Large intestine (tissue), 3 donors: ENCODE measurements around the gene CASP1. TPM values are rescaled to one million over a fixed set of nuclear protein-coding genes. Genes with fewer than 3 reads are reported as not detected.
A peak's percentile ranks its signal among the peaks of the same experiment; 100 is the strongest.

Experiments
- DNase-seq, 2 donors: peaks; one replicate each; pipeline versions ENCODE4 v3.0.0 to v3.0.0-alpha.2; 2013
- H3K27ac ChIP-seq: one replicate; pipeline ENCODE4 v1.5.1; 2013; ENCODE audit warnings: low read length
- H3K27me3 ChIP-seq: 2 replicates; pipeline ENCODE4 v1.6.1; 2013; ENCODE audit warnings: low read length; ENCODE audit not compliant: control insufficient read depth, insufficient read depth
- H3K36me3 ChIP-seq: 2 replicates; pipeline ENCODE4 v1.6.1; 2013; ENCODE audit warnings: low read length; ENCODE audit not compliant: control insufficient read depth, insufficient read depth
- H3K4me1 ChIP-seq: one replicate; pipeline ENCODE4 v1.6.1; 2013; ENCODE audit warnings: low read length; ENCODE audit not compliant: control insufficient read depth, insufficient read depth
- H3K4me3 ChIP-seq: one replicate; pipeline ENCODE4 v1.5.1; 2013; ENCODE audit warnings: low read length
- H3K9me3 ChIP-seq: one replicate; pipeline ENCODE4 v1.6.1; 2013; ENCODE audit warnings: mild to moderate bottlenecking, low read depth, low read length, moderate library complexity; ENCODE audit not compliant: control insufficient read depth
- WGBS: methylation state at CpG from one replicate; pipeline ENCODE4 v1.1.5; 2013; ENCODE audit warnings: low lambda C conversion rate; ENCODE audit not compliant: insufficient coverage; 5-methylcytosine and 5-hydroxymethylcytosine counted together
- polyA plus RNA-seq: library from polyadenylated mRNA; unstranded; fragments of 120-200 nt; gene quantifications from one replicate; pipeline ENCODE4 v1.2.1, GENCODE V29; 2013

CASP1 gene
- polyA plus RNA-seq, 1 donor = 135 TPM

DNA sequence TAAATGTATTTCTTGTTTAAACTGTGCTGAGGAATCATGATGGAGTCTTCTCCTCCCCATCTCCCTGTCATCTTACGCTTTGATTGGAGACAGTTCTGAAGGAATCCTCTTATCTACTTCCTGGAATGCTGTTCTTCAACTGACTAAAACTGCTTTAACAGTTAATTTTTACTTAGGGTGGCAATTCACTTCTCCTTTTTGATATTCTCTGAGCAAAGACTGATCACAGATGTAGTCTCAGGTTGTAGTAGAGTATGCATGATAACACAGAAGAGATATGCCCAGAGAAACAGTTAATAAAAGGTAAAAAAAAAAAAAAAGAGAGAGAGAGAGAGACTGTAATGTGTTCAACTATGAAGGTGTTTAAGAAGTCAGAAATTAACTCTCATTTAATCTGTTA, 10.6 kb downstream of the CASP1 start:
- Histone ChIP-seq H3K4me3 (no peak overlapping the region), H3K9me3 (no peaks in the 10 kb centered on the region), H3K4me1 (peaks cover 15% of the 10 kb centered on the region), H3K36me3 (peaks cover 17% of the 10 kb centered on the region), H3K27ac (peak overlapping the region; percentile 82), H3K27me3 (no peaks in the 10 kb centered on the region)
- whole genome bisulfite sequencing = no CpG with 5 or more reads among the region's 1 CpG
- DNase-seq = peak in 1 of 2 donors; percentile 34

DNA sequence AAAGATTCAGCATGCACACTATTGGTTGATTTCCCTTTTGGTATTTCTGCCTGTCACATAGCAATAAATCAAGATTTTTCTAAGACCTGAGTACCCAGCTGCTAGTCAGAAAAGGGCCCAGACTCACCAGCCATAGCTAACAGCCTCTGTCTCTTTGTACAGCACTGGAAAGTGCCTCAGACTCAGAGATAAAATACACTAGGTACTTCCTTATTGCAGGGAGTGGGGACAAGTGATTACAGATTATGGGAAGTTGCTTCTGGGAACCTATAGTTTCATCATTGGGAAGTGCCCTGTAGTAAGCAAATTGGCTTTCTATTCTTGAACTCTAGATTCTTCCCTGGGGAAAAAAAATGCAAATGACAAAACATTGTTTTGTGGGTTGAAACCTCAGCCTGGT, 11.9 kb downstream of the CASP1 start, which contains the start of gene CASP5:
Gene CASP5 (minus strand): TSS at position 166 of the 400 bp plus-strand sequence. CDS start 32 bp downstream, at position 134.
- Histone ChIP-seq H3K27me3 (no peaks in the 10 kb centered on the region), H3K4me1 (peaks cover 13% of the 10 kb centered on the region), H3K4me3 (no peak within 1 kb of the TSS), H3K36me3 (peaks cover 14% of the 10 kb centered on the region), H3K9me3 (no peaks in the 10 kb centered on the region), H3K27ac (peak within 1 kb of the TSS; percentile 82)
- DNase-seq = peak; percentile 68 to 88

GRCh38 chr11:105022527-105022926, 12.4 kb downstream of the CASP1 start:
- peak overlapping the region; percentile 82 for H3K27ac ChIP-seq
- H3K4me1 ChIP-seq = peaks cover 13% of the 10 kb centered on the region
- no peak for DNase-seq
- WGBS = 40% methylated on average over 1 of the region's 2 CpGs
- no peaks in the 10 kb centered on the region for H3K9me3 ChIP-seq
- peaks cover 14% of the 10 kb centered on the region for H3K36me3 ChIP-seq
- no peak overlapping the region for H3K4me3 ChIP-seq
- no peaks in the 10 kb centered on the region for H3K27me3 ChIP-seq

- Histone ChIP-seq H3K4me1 (no peaks in the 10 kb centered on the region), H3K36me3 (no peaks in the 10 kb centered on the region), H3K27me3 (no peaks in the 10 kb centered on the region), H3K9me3 (no peaks in the 10 kb centered on the region), H3K27ac (no peak overlapping the region), H3K4me3 (no peak overlapping the region)
- DNase-seq = no peak
These were observed 27.5 kb downstream of the CASP1 start for GRCh38 chr11:105007463-105007862.

DNA sequence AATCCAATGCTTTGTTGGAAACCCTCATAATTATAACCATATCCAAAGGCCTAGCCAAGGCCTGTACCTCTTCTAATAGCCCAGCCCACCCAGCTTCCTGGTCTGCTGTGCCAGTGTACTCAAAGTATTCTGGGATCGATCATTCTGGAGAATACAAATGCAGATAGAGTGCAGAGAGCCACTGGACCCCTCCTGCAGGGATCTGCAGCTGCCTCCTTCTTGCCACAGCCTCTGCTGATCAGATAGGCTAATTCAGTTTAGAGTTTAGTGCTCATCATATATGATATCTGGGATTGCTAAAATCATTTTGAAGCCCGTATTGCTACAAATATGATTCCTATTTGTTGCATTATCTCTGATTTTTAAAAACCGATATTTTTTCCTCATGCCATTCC, 29.5 kb downstream of the CASP1 start:
- no peak overlapping the region for H3K4me3 ChIP-seq
- no peak for DNase-seq
- no peaks in the 10 kb centered on the region for H3K9me3 ChIP-seq
- H3K27ac ChIP-seq = no peak overlapping the region
- no peaks in the 10 kb centered on the region for H3K27me3 ChIP-seq
- H3K36me3 ChIP-seq = no peaks in the 10 kb centered on the region
- H3K4me1 ChIP-seq = no peaks in the 10 kb centered on the region
- 100% methylated on average over 1 of the region's 3 CpGs for WGBS

GRCh38 chr11:105004021-105004420, 30.9 kb downstream of the CASP1 start:
- H3K4me3 ChIP-seq = no peak overlapping the region
- no peaks in the 10 kb centered on the region for H3K36me3 ChIP-seq
- no peaks in the 10 kb centered on the region for H3K27me3 ChIP-seq
- no peak overlapping the region for H3K27ac ChIP-seq
- WGBS = 100% methylated on average over 1 of the region's 3 CpGs
- H3K9me3 ChIP-seq = no peaks in the 10 kb centered on the region
- no peaks in the 10 kb centered on the region for H3K4me1 ChIP-seq
- no peak for DNase-seq

DNA sequence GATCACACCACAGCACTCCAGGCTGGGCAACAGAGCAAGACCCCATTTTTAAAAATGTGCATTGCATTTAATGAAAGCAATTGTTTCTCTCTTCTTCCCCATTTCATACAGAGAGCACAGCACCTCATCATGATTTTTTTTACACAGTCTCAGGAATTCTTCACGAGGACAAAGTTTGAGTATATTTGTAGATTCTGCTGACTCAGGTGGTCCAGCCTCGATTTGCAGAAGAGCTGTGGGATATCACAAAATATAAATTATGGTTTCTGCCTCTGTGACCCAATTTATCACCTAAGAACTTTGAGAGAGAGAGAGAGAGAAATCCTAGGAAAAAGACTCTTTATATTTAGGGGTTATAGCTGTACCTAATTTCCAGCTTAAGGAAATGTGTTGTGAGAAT, 31.8 kb downstream of the CASP1 start:
- 80% methylated on average over 1 of the region's 2 CpGs for WGBS
- Histone ChIP-seq H3K27ac (no peak overlapping the region), H3K36me3 (no peaks in the 10 kb centered on the region), H3K9me3 (no peaks in the 10 kb centered on the region), H3K27me3 (no peaks in the 10 kb centered on the region), H3K4me1 (no peaks in the 10 kb centered on the region), H3K4me3 (no peak overlapping the region)
- DNase-seq = no peak

GRCh38 chr11:105000797-105001196, 34.1 kb downstream of the CASP1 start:
- no peaks in the 10 kb centered on the region for H3K27me3 ChIP-seq
- no peak overlapping the region for H3K27ac ChIP-seq
- H3K36me3 ChIP-seq = no peaks in the 10 kb centered on the region
- no peaks in the 10 kb centered on the region for H3K4me1 ChIP-seq
- WGBS = 65% methylated on average over 4 of the region's 7 CpGs
- no peaks in the 10 kb centered on the region for H3K9me3 ChIP-seq
- no peak for DNase-seq
- no peak overlapping the region for H3K4me3 ChIP-seq

DNA sequence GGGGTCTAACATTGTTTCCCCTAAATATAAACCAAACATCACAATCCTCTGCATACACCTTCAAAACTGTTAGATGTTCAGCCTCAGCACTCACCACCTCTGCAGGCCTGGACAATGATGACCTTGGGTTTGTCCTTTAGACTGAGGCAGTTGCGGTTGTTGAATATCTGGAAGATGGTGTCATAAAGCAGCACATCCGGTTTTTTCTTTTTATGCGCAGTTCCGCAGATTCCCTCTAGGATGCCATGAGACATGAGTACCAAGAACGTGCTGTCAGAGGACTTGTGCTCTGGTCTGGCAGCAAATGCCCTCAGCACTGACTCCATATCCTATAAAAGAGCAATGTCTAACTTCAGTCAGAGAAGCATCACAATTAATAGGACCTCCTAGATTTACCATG, 34.8 kb downstream of the CASP1 start:
- Histone ChIP-seq H3K9me3 (no peaks in the 10 kb centered on the region), H3K27ac (no peak overlapping the region), H3K4me1 (no peaks in the 10 kb centered on the region), H3K4me3 (no peak overlapping the region), H3K27me3 (no peaks in the 10 kb centered on the region), H3K36me3 (no peaks in the 10 kb centered on the region)
- no peak for DNase-seq
- WGBS = no CpG with 5 or more reads among the region's 5 CpGs

DNA sequence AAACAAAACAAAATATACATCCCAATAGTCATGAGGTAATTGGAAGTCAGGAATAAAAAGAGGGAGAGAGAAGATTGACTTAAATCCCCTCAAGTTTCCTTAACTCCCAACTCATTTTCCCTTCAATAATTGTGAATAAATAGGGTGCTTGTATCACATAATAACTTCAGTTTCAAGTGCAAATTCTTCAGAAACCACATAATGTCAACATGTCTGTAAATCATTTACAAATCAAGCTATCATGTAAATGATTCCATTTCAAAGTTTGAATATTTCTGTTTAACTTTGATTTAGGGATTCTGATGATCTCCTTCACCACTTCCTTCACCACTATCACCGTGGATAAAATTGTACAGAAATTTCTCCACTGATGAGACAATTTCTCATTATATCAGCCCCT, 35.2 kb downstream of the CASP1 start:
- H3K4me3 ChIP-seq = no peak overlapping the region

GRCh38 chr11:104997288-104997687, 37.7 kb downstream of the CASP1 start:
- Histone ChIP-seq H3K4me1 (no peaks in the 10 kb centered on the region), H3K36me3 (no peaks in the 10 kb centered on the region), H3K27ac (no peak overlapping the region), H3K9me3 (no peaks in the 10 kb centered on the region), H3K27me3 (no peaks in the 10 kb centered on the region), H3K4me3 (no peak overlapping the region)
- DNase-seq = no peak
- WGBS = 100% methylated on average over 3 of the region's 6 CpGs

More for the DNA sequence above, 35.2 kb downstream of the CASP1 start:
- H3K27me3 ChIP-seq = no peaks in the 10 kb centered on the region
- H3K27ac ChIP-seq = no peak overlapping the region
- no peaks in the 10 kb centered on the region for H3K36me3 ChIP-seq
- no peaks in the 10 kb centered on the region for H3K4me1 ChIP-seq
- no peaks in the 10 kb centered on the region for H3K9me3 ChIP-seq
- WGBS = no CpG with 5 or more reads among the region's 1 CpG
- DNase-seq = no peak
